Tibial nerve (tissue), 4 donors: ENCODE measurements around the gene CALM1.

Experiments used
- EP300 ChIP-seq, 2 donors: sonication (generic); formaldehyde crosslinking; IDR thresholded peaks; one replicate each; pipeline ENCODE4 v1.6.1; 2017; ENCODE audit warnings: antibody characterized with exemption in 2 of 2, mild to moderate bottlenecking in 1 of 2
- TF ChIP-seq, protein P1 (sequence below), 5 experiments: fragments of 200-600 bp in 3 of 5; fragments of 450-650 bp in 2 of 5; sonication (generic) in 3 of 5; IDR thresholded peaks; one replicate each; pipeline ENCODE4 v1.5.1; 2016 to 2019; ENCODE audit warnings: antibody characterized with exemption in 5 of 5, mild to moderate bottlenecking in 3 of 5, moderate library complexity in 2 of 5

DNA sequence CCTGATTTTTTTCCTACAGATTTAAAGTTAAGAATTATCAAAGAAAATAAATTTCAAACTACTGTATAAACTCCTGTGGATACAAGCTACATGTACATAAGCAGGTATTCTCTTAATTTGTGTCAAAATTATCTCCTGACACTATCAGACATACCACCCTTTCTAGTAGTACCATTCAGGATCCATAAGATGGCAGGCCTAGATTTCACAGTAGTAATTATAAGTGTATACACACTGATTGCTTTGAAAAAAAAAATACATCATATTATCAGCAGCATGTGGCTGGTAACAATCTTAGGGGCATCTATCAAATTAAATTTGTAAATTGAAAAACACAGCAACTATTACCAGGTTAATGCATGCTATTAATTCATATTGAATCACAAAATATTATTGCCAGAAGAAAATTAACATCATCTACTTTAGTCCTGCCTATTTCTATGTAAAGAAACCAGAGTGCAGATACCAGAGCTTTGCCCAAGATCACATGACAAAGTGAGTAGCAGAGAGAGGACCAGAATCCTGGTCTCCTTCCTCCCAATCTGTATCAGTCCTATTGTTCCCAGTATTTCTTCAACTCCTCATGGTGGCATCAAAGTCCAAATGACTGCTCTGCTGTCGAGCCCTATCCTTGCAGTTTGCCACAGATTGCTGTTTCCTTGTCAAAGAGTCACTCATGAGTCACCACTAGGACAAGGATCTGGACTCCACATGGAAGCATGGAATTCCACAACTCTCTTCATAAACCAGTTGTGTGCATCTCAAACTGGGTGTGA lies 27.7 kb upstream of the CALM1 start:
- TF ChIP-seq, protein P1, sequence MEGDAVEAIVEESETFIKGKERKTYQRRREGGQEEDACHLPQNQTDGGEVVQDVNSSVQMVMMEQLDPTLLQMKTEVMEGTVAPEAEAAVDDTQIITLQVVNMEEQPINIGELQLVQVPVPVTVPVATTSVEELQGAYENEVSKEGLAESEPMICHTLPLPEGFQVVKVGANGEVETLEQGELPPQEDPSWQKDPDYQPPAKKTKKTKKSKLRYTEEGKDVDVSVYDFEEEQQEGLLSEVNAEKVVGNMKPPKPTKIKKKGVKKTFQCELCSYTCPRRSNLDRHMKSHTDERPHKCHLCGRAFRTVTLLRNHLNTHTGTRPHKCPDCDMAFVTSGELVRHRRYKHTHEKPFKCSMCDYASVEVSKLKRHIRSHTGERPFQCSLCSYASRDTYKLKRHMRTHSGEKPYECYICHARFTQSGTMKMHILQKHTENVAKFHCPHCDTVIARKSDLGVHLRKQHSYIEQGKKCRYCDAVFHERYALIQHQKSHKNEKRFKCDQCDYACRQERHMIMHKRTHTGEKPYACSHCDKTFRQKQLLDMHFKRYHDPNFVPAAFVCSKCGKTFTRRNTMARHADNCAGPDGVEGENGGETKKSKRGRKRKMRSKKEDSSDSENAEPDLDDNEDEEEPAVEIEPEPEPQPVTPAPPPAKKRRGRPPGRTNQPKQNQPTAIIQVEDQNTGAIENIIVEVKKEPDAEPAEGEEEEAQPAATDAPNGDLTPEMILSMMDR (IDR thresholded peaks at IDR 0.05), result no peak
- no peak for TF ChIP-seq EP300 (IDR thresholded peaks at IDR 0.05)
